T-helper 2 cell (primary cell): Measurements from ENCODE around the gene ROBO1.
"Not testable (repeated sequence)": the region's sequence is repeated elsewhere in the genome, so short reads cannot be mapped to it uniquely, and the experiment has no call there.

Experiments
- DNase-seq, 5 experiments: peaks; one replicate each; pipeline versions ENCODE4 v3.0.0 to v3.0.0-alpha.2; 2012 to 2022

Gene ROBO1

DNA sequence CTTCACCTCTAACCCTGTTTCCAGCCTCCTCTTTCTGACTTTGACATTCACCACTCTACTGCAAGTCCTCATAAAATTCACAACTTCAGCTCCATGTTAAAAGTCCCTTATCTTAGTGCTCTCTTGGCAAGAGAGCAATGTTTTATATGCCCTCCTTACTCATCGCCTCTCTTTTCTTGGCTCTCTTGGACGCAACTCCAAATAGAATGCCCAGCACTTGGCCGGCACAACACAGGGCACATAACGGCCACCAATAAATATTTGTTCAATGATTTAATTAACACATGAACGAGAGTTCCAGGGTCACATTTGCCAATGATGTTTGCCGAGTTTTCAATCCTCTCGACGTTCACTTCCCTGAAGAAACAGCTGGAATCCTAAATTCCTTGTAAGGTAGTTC lies 401.4 kb downstream of the ROBO1 start:
- no peak for DNase-seq

DNA sequence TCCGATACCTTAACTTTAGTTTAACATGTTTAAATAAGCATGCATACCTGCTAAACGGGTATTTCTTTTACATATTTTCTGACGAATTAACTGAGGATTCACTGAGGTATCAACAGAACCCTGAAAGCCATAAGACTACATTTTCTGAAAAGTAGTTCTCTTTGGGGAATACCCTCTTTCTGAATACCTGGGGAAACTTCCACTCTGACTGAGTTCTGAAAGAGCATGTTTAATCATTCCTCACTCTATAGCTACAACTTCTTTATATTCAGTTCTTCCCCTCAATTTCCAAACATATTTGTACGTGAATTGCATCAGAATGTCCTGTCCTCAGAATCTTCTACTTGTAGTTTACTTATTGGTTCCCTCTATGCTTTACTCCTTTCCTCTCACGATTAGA lies 403.0 kb downstream of the ROBO1 start:
- no peak for DNase-seq

GRCh38 chr3:79362571-79363270 lies 405.1 kb downstream of the ROBO1 start:
- DNase-seq: no peak

DNA sequence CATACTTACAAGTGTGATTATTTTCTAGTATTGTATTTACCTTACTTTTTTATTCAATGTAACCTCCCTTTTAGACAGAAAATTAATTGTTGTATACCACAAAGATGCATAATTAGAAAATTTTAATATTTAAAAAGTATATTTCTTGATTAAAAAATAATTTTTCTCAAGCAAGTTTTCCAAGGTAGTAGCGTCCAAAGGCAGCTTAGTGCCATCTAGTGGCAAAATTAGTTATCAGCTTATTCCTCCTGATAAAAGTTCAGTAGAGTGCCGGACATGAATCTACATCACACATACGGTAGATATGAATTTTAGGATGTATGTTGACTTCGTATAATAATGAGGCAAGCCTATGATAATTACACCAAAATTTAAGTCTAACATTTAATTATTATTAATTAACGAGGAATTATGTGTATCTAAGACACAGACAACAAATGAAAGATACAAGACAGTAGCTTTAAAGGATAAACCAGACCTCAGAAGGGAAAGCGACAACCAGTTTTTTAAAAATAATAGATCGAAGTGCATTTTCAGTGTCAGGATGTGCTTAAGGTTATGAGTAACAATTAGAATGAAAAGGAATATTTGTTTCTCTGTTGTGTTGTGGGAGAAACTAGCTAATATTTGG lies 405.9 kb downstream of the ROBO1 start:
- DNase-seq: no peak

GRCh38 chr3:79358327-79358726 lies 409.5 kb downstream of the ROBO1 start:
- DNase-seq: no peak

DNA sequence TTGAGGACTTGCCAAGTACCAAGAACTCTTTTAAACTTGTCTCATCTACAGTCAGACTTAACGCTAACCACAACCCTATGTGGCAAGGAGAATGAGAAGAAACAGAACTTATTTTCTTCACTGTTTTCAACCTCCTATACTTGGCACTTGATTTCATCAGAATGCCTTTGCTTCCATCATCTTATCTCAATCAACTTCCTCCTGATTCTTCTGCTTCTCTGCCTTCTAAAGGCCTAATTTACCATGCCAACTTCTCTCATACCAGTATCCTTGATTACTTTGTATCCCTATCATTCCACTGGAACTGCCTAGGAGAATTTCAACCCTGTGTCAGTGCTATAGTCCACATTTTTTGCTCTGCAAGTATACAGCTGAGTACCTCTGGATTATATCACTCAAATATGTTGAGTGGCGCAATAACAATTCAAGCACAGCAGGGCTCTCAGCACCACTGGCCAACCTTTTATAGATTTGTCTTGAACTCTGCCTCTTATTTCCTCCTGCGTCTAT lies 413.6 kb downstream of the ROBO1 start:
- DNase-seq: no peak

DNA sequence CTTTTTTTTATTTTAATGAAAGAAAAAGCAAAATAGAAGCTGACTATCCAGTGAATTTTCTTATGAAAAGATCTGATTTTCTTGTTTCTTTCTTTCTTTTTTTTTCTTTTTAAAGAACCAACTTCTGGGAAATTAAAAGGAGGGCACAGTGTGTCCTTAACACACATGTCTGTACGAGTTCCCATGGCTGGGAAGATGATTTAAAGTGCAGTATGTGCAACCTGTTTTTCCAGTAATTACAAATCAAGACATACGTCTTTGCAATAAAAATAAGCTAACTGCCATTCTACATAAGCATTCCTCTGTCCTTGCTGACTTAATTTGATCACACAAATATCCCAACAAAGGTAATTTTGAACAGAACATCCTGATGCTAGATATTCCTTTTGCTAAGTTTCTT lies 416.1 kb downstream of the ROBO1 start:
- no peak for DNase-seq

- DNase-seq: no peak
Measured at GRCh38 chr3:79344876-79345871, 422.6 kb downstream of the ROBO1 start.

DNA sequence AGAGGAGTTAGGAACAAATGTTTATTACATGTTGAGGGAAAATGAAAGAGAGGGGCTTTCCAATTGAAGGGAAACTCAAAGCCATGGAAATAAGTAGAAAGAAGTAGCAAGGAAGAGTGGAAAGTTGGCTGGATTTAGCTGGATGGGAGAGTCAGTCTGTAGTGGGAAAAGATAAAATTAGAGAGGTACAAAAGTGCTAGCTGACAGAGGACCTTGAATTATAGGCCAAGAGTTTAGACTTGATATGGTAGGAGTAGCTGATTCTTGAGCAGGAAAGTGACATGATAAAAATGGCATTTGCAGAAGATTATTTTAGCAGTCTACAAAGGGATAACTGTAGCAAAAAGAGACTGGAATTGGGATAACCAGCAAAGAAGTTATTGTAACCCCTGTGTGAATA lies 425.8 kb downstream of the ROBO1 start:
- DNase-seq: no peak

GRCh38 chr3:79339846-79340245 lies 428.0 kb downstream of the ROBO1 start:
- no peak for DNase-seq

GRCh38 chr3:79337798-79338197 lies 430.0 kb downstream of the ROBO1 start:
- no peak for DNase-seq

DNA sequence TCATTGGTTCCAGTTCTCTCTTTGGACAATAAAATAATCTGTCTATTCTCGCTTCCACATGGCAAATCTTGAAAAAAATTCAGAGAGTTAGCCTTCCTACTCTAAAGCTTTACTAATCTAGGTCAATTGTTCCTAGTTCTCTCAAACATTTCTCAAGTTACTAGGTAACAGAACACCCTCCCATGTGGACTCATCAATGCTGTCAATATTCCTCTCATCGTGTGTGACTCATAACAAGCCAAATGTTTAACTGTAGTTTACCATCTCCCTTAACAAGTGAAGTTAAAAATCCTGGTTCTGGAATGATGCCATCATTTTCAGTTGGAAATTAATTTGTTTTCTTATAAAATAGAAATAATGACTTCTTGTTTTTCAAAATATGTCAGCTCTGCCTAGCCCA lies 438.6 kb downstream of the ROBO1 start:
- no peak for DNase-seq

DNA sequence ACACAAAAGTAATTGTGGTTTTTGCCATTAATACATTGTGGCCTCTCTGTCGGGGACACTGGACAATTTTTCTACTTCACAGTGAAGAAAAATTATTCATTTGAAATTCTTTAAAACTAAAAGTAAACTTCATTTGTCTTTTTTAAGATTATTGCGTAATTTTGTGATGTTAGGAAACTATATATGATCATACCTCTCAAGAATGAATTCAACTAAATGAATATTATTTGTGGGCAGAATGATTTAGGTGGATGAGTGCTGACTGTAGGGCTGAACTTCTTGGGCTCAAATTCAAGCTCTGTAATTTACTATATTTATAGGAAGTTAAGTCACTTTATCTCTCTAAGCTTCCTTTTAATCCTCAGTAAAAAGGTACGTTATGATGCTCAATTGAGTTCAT lies 441.2 kb downstream of the ROBO1 start:
- no peak for DNase-seq

- DNase-seq: not testable (repeated sequence)
Measured at GRCh38 chr3:79325833-79326383, 441.9 kb downstream of the ROBO1 start.

DNA sequence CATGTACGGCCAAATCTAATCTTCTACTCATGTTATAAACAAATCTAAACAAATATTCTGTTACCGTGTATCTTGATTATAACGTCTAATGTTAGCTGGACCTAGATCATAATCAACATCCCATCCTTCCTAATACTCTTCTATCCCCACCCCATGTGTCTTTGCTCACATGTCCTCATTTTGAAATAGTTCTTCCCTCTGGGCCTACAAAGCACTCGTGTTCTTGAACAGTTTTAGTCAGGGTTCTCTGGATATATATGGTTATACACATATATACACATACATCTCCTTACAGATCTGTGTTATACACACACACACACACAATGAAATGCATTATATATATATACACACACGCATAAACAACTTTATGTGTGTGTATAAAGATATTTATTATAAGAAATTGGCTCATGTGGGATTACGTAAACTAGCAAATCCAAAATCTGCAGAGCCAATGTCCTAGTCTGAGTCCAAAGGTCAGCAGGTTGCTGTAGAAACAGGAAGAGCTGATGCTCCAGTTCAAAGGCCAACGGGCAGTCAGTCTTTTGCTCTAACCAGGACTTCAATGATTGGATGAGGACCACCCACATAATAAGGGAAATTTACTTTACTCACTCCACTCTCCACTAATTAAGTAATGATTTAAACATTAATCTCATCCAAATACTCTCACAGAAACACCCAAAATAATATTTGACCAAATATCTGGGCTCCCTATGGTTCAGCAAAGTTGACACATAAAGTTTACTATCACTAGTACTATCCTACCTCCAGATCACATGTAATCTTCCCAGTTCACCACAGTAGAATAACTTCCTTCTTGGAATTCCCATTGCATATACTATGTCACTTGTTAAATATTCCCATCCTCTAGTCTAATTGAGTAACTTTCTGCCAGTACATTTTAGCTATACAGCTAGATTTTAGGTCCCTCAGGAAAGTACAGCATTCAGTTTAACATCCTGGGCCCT lies 450.0 kb downstream of the ROBO1 start:
- no peak for DNase-seq

DNA sequence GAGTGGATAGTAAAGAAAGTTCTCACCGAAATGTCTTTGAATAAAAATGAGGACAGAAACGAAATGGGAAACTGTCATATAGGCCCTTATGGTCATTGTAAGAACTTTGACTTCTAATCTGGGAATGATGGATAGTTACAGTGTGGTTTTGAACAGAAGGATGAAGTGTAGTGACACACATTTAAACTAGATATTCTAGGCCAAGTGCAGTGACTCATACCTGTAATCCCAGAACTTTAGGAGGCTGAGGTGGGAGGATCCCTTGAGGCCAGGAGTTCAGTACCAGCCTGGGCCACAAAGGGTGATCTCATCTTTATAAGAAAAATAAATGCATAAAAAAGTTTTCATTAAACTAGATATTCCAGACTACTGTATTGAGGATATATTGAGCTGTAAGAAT lies 452.8 kb downstream of the ROBO1 start:
- no peak for DNase-seq

DNA sequence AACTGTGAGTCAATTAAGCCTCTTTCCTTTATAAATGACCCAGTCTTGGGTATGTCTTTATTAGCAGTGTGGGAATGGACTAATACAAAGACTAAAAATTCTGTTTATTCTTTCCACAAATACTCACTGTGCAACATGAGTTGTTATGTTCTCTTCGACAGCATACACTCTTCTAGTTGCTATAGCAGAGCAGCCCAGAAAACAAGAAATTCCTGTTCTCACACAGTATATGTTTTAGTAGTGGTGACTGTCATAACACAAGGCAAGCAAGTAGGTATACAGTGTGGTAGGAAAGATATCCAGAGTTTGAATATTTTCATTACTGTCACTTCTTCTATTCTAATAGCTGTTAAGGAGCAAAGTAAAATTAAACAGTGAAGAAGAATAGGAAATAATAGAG lies 453.3 kb downstream of the ROBO1 start:
- no peak for DNase-seq

- DNase-seq: no peak
Measured at GRCh38 chr3:79310016-79310415, 457.8 kb downstream of the ROBO1 start.

DNA sequence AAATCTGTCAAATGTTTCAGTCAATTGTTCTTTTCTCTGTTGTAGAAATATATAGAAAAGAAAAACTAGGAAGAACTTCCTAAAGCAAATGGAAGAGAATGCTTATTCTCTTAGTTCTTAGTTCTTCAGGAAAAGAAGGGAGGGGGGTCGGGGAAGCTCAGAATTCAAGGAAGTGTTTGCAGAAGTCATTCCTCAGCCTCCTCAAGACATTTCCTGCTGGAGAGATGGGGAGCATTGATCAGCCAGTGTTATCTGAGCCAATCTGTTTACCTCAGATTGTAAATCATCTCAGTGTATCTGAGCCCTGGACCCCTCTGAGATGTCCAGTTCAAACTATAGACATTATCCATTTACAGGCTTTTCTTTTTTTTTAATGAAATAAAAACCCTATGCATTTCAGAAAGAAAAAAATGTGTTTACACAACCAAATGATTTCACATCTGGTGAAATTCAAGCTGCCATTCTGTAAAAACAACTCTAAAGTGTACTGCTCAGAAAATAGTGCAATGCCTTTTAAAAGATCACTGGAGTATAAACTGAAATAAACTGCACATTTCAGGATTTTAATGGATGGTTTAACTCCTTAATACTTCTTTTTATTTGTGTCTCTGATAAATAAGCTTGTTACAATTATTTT lies 460.7 kb downstream of the ROBO1 start:
- DNase-seq: no peak

DNA sequence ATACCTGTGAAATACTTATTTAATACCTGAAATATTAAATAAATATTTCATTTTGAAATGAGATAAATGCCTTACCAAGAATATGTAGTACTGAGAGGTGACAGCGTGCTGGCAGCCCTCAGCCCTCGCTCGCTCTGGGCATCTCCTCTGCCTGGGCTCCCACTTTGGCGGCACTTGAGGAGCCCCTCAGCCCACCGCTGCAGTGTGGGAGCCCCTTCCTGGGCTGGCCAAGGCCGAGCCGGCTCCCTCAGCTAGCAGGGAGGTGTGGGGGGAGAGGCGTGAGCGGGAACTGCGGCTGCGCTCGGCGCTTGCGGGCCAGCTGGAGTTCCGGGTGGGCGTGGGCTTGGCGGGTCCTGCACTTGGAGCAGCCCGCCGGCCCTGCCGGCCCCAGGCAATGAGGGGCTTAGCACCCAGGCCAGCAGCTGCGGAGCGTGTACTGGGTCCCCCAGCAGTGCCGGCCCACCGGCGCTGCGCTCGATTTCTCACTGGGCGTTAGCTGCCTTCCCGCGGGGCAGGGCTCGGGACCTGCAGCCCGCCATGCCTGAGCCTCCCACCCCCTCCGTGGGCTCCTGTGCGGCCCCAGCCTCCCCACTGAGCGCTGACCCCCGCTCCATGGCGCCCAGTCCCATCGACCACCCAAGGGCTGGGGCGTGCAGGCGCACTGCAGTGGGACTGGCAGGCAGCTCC lies 467.7 kb downstream of the ROBO1 start:
- not testable (repeated sequence) for DNase-seq
